Stomach (tissue), 4 donors: ENCODE measurements around the gene TSGA10IP.

Experiments used
- EP300 ChIP-seq: sonication (generic); formaldehyde crosslinking; IDR thresholded peaks from one replicate; pipeline ENCODE4 v1.6.1; 2017; ENCODE audit warnings: antibody characterized with exemption
- POLR2A ChIP-seq, 4 donors: fragments of 450-650 bp; IDR thresholded peaks; one replicate each; pipeline ENCODE4 v1.6.1; 2016; ENCODE audit warnings: antibody characterized with exemption in 4 of 4, control low read depth in 2 of 4, mild to moderate bottlenecking in 1 of 4, moderate library complexity in 1 of 4
- POLR2AphosphoS5 ChIP-seq, 3 donors: sonication (generic); formaldehyde crosslinking; IDR thresholded peaks; one replicate each; pipeline ENCODE4 v1.6.1; 2016; ENCODE audit warnings: antibody characterized with exemption in 3 of 3
- TF ChIP-seq, protein P1 (sequence below), 7 experiments: fragments of 450-650 bp in 4 of 7; fragments of 200-600 bp in 3 of 7; sonication (generic) in 3 of 7; IDR thresholded peaks; one replicate each; pipeline ENCODE4 v1.5.1; 2016 to 2019; ENCODE audit warnings: antibody characterized with exemption in 7 of 7, control low read depth in 2 of 7, mild to moderate bottlenecking in 1 of 7

DNA sequence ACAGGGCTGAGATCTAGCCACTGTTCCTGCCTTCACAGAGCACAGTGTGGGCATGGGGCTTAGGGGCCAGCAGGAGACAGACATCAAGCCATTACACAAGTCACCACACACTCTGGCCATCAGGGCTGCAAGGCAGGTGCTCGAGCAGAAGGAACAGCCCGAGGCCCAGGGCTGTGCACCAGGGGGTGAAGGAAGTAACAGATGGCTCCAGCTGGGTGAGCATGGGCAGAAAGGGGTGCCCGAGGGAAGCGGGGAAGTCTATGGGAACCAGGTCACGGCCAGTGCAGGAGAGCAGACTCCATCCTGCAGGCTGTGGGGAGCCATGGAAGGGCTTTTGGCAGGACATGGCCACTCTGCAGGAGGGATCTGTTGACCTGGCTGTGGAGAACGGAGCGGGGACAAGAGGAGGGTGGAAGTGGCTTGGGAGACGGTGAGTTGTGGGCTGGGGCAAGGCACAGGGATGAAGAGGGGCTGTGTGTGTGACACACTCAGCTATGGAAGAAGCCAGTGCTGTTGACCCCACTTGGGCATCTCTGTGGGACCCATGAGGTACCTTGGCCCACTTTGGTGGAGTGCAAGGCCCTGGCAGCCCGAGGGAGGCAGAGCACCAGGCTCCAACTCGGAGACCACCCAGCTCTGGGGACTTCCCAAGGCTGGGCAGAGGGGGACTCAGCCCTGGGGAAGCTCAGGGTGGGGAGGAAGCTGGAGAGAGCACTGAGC lies 30.0 kb upstream of the TSGA10IP start:
- TF ChIP-seq, protein P1, sequence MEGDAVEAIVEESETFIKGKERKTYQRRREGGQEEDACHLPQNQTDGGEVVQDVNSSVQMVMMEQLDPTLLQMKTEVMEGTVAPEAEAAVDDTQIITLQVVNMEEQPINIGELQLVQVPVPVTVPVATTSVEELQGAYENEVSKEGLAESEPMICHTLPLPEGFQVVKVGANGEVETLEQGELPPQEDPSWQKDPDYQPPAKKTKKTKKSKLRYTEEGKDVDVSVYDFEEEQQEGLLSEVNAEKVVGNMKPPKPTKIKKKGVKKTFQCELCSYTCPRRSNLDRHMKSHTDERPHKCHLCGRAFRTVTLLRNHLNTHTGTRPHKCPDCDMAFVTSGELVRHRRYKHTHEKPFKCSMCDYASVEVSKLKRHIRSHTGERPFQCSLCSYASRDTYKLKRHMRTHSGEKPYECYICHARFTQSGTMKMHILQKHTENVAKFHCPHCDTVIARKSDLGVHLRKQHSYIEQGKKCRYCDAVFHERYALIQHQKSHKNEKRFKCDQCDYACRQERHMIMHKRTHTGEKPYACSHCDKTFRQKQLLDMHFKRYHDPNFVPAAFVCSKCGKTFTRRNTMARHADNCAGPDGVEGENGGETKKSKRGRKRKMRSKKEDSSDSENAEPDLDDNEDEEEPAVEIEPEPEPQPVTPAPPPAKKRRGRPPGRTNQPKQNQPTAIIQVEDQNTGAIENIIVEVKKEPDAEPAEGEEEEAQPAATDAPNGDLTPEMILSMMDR (IDR thresholded peaks at IDR 0.05) = no peak
- no peak for TF ChIP-seq POLR2AphosphoS5 (IDR thresholded peaks at IDR 0.05)
- TF ChIP-seq EP300 = no peak
- no peak for TF ChIP-seq POLR2A (IDR thresholded peaks at IDR 0.05)
